ENCODE data around the gene BEND3. TPM values are rescaled to one million over a fixed set of nuclear protein-coding genes. Genes with fewer than 3 reads are reported as not detected.

Gene BEND3
- total RNA-seq, 2 experiments from 2014 or later = 5.8 to 6.3 TPM

- no peak overlapping the region for H3K27ac Mint-ChIP-seq
- H3K9me3 Mint-ChIP-seq = no peaks in the 10 kb centered on the region
- ChIA-PET CTCF (interaction anchor here (0.7 to 1.0 kb wide), 2 partner anchors 53 to 63 kb away, joined by 3 to 4 read pairs; no protein-coding TSS in a partner anchor), POLR2A (no interaction called here)
- peaks cover 33% of the 10 kb centered on the region for H3K4me1 Mint-ChIP-seq (ENCODE audit: low read depth)
- DNase-seq = no peak
- intact Hi-C loops (cut with micrococcal nuclease) = no loop called here
- no peaks in the 10 kb centered on the region for H3K36me3 Mint-ChIP-seq (ENCODE audit: low read depth)
- H3K4me3 Mint-ChIP-seq = no peak overlapping the region
- no peaks in the 10 kb centered on the region for H3K27me3 Mint-ChIP-seq
- TF ChIP-seq CTCF (IDR thresholded peaks at IDR 0.05) = no peak
- no peak for ATAC-seq
Measured at GRCh38 chr6:107060704-107061103, 54.6 kb downstream of the BEND3 start.

GRCh38 chr6:107059606-107060005 is 55.7 kb downstream of the BEND3 start:
- no peak for TF ChIP-seq CTCF (IDR thresholded peaks at IDR 0.05)
- ATAC-seq = no peak
- no peak for DNase-seq
- no peaks in the 10 kb centered on the region for H3K36me3 Mint-ChIP-seq (ENCODE audit: low read depth)
- H3K4me3 Mint-ChIP-seq = no peak overlapping the region
- no peaks in the 10 kb centered on the region for H3K9me3 Mint-ChIP-seq
- H3K4me1 Mint-ChIP-seq (ENCODE audit: low read depth) = peaks cover 23% of the 10 kb centered on the region
- intact Hi-C loops (cut with micrococcal nuclease) = no loop called here
- H3K27ac Mint-ChIP-seq = no peak overlapping the region
- H3K27me3 Mint-ChIP-seq = no peaks in the 10 kb centered on the region
- POLR2A ChIA-PET = interaction anchor here (0.6 to 0.7 kb wide), 2 partner anchors 77 to 291 kb away, joined by 3 read pairs; no protein-coding TSS in a partner anchor
- CTCF ChIA-PET = no interaction called here

- Mint-ChIP-seq H3K36me3 (ENCODE audit: low read depth) (no peaks in the 10 kb centered on the region), H3K4me3 (no peak overlapping the region), H3K27ac (no peak overlapping the region), H3K9me3 (no peaks in the 10 kb centered on the region), H3K4me1 (ENCODE audit: low read depth) (peaks cover 17% of the 10 kb centered on the region), H3K27me3 (no peaks in the 10 kb centered on the region)
- DNase-seq (no peak), ATAC-seq (no peak)
- POLR2A ChIA-PET = no interaction called here
- intact Hi-C loops (cut with micrococcal nuclease) = no loop called here
- CTCF ChIA-PET = no interaction called here
- no peak for TF ChIP-seq CTCF (IDR thresholded peaks at IDR 0.05)
Measured at GRCh38 chr6:107057679-107058078, 57.6 kb downstream of the BEND3 start.

- no peak overlapping the region for H3K4me3 Mint-ChIP-seq
- CTCF ChIA-PET = no interaction called here
- intact Hi-C loops (cut with micrococcal nuclease) = no loop called here
Measured at GRCh38 chr6:107056796-107057195, 58.5 kb downstream of the BEND3 start.

GRCh38 chr6:107047807-107048206 is 67.5 kb downstream of the BEND3 start:
- peaks cover 6% of the 10 kb centered on the region for H3K36me3 Mint-ChIP-seq (ENCODE audit: low read depth)
- H3K4me3 Mint-ChIP-seq = no peak overlapping the region
- ChIA-PET POLR2A (no interaction called here), CTCF (no interaction called here)
- DNase-seq (no peak), ATAC-seq (no peak)
- H3K27ac Mint-ChIP-seq = no peak overlapping the region
- peaks cover under 1% of the 10 kb centered on the region for H3K4me1 Mint-ChIP-seq (ENCODE audit: low read depth)
- H3K27me3 Mint-ChIP-seq = no peaks in the 10 kb centered on the region
- H3K9me3 Mint-ChIP-seq = no peaks in the 10 kb centered on the region
- intact Hi-C loops (cut with micrococcal nuclease) = no loop called here
- no peak for TF ChIP-seq CTCF (IDR thresholded peaks at IDR 0.05)

More at GRCh38 chr6:107056796-107057195, 58.5 kb downstream of the BEND3 start:
- Mint-ChIP-seq H3K4me1 (ENCODE audit: low read depth) (peaks cover 13% of the 10 kb centered on the region), H3K36me3 (ENCODE audit: low read depth) (no peaks in the 10 kb centered on the region), H3K27ac (no peak overlapping the region), H3K9me3 (no peaks in the 10 kb centered on the region), H3K27me3 (no peaks in the 10 kb centered on the region)
- no peak for DNase-seq
- no peak for TF ChIP-seq CTCF (IDR thresholded peaks at IDR 0.05)
- POLR2A ChIA-PET = interaction anchor here (0.6 kb wide), 1 partner anchor 10 kb away, joined by 4 read pairs; no protein-coding TSS in a partner anchor
- ATAC-seq = no peak

All from activated CD8-positive, alpha-beta T cell treated with anti-CD3 and anti-CD28 coated beads for 36 hours (primary cell).